Measurements from ENCODE around the gene BCL11B. TPM values are rescaled to one million over a fixed set of nuclear protein-coding genes. Genes with fewer than 3 reads are reported as not detected.

Gene BCL11B
- polyA plus RNA-seq, 4 donors, result 0.60 to 3.1 (median 2.5) TPM

GRCh38 chr14:99287269-99287942 is 15.4 kb upstream of the BCL11B start:
- DNase-seq (ENCODE audit: low read depth in 4 of 4, low spot score in 3 of 4), result no peak

GRCh38 chr14:99286761-99287160 is 14.8 kb upstream of the BCL11B start:
- DNase-seq (ENCODE audit: low read depth in 4 of 4, low spot score in 3 of 4), result no peak

GRCh38 chr14:99284254-99285004 is 12.4 kb upstream of the BCL11B start:
- no peak for DNase-seq (ENCODE audit: low read depth in 4 of 4, low spot score in 3 of 4)

- DNase-seq (ENCODE audit: low read depth in 4 of 4, low spot score in 3 of 4), result no peak
Observed at GRCh38 chr14:99282261-99283050, 10.5 kb upstream of the BCL11B start.

GRCh38 chr14:99281396-99281795 is 9.4 kb upstream of the BCL11B start:
- no peak for DNase-seq (ENCODE audit: low read depth in 4 of 4, low spot score in 3 of 4)

GRCh38 chr14:99280852-99281251 is 8.9 kb upstream of the BCL11B start:
- DNase-seq (ENCODE audit: low read depth in 4 of 4, low spot score in 3 of 4), result no peak

- DNase-seq (ENCODE audit: low read depth in 4 of 4, low spot score in 3 of 4), result no peak
Observed at GRCh38 chr14:99280066-99280731, 8.2 kb upstream of the BCL11B start.

- DNase-seq (ENCODE audit: low read depth in 4 of 4, low spot score in 3 of 4), result no peak
Observed at GRCh38 chr14:99278836-99279235, 6.8 kb upstream of the BCL11B start.

- no peak for DNase-seq (ENCODE audit: low read depth in 4 of 4, low spot score in 3 of 4)
Observed at GRCh38 chr14:99277530-99277929, 5.5 kb upstream of the BCL11B start.

GRCh38 chr14:99276482-99276881 is 4.5 kb upstream of the BCL11B start:
- DNase-seq (ENCODE audit: low read depth in 4 of 4, low spot score in 3 of 4), result no peak

- no peak for DNase-seq (ENCODE audit: low read depth in 4 of 4, low spot score in 3 of 4)
Observed at GRCh38 chr14:99275222-99275584, 3.2 kb upstream of the BCL11B start.

GRCh38 chr14:99274346-99275221 is 2.6 kb upstream of the BCL11B start:
- DNase-seq (ENCODE audit: low read depth in 4 of 4, low spot score in 3 of 4), result peak; percentile 77 to 87 (median 83)

GRCh38 chr14:99273766-99274345 is 1.9 kb upstream of the BCL11B start:
- DNase-seq (ENCODE audit: low read depth in 4 of 4, low spot score in 3 of 4), result no peak

- DNase-seq (ENCODE audit: low read depth in 4 of 4, low spot score in 3 of 4), result no peak
Observed at GRCh38 chr14:99272899-99273765, 1.1 kb upstream of the BCL11B start.

- no peak for DNase-seq (ENCODE audit: low read depth in 4 of 4, low spot score in 3 of 4)
Observed at GRCh38 chr14:99272632-99272898, 568 bp upstream of the BCL11B start.

- DNase-seq (ENCODE audit: low read depth in 4 of 4, low spot score in 3 of 4), result no peak
Observed at GRCh38 chr14:99271221-99271941, 616 bp downstream of the BCL11B start.

GRCh38 chr14:99270458-99271220 is 1.4 kb downstream of the BCL11B start:
- DNase-seq (ENCODE audit: low read depth in 4 of 4, low spot score in 3 of 4), result no peak

Data from left renal pelvis (tissue), 4 donors.